GM19468 (cell line): Measurements from ENCODE around the gene SERPINA5.

Experiments
- ATAC-seq: cut with Tn5 transposase; IDR thresholded peaks from one replicate; pipeline ENCODE4 v1.9.1; 2021; ENCODE audit warnings: mild to moderate bottlenecking, moderate library complexity, moderate number of reproducible peaks; ENCODE audit not compliant: unreplicated experiment; ENCODE audit errors: extremely low read depth

The SERPINA5 gene

GRCh38 chr14:94548999-94549985, 31.9 kb upstream of the SERPINA5 start:
- no peak for ATAC-seq

GRCh38 chr14:94550041-94550440, 31.2 kb upstream of the SERPINA5 start:
- no peak for ATAC-seq

GRCh38 chr14:94555991-94556390, 25.2 kb upstream of the SERPINA5 start:
- ATAC-seq: no peak

- ATAC-seq: no peak
These were observed 23.9 kb upstream of the SERPINA5 start for GRCh38 chr14:94557327-94557726.

GRCh38 chr14:94558842-94559241, 22.4 kb upstream of the SERPINA5 start:
- ATAC-seq: no peak

GRCh38 chr14:94559638-94560290, 21.5 kb upstream of the SERPINA5 start:
- ATAC-seq: no peak

DNA sequence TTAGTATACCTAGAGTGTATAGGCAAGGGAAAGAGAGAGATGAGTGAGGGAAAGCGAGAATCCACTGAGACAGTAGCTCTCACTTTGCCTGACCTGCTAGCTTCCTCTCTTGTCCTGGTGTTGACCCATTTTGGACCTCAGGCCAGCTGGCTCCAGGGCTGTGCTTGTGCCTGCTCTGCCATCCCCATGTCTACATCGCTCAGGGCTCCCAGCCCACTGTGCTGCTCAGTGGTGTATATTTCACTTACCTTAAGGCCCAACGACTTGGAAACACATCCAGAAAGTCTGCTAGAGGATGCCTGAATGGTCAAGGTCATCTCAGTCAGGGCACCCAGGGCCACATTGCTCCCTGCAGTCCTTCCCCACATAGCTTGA, 20.9 kb upstream of the SERPINA5 start:
- no peak for ATAC-seq

DNA sequence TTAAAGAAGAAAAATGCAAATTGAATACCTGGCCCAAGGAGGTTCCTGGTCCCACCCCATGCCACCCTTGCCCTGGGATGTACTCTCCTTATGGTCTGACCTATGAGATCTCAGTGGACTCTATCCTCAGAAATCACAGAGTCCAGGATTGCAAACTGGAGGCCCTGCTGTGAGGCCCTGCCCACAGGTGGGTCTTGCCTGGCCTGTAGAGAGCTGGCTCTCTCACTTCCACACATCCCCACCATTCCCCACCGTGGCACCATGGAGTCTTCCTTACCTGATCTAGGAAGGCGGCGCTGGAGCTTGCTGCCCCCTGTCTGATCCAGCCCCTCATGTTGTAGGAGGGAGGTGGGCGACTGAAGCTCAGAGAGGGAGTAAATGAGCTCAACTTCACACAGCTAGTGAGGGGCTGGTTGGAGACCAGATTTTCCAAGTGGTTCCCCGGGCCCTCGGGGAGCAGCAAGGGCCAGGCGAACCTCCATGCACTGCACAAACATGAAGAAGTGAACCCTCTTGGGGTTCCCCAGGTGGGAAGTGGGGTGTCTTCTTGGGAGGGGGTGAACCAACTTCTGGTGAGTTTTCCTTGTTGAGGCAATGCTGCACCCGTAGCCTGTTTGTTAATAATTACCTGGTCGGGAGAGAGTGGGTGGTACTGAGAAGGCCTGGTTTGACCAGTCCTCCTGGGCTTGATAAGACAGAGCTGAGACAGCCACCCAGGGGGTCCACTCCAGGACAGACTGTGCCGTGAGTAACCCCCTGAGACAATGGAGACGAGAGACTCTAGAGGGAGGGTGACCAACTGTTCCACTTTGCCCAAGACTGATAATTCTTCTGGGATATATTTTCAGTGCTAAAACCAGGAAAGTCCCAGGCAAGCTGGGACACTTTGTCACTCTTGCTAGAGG, 20.2 kb upstream of the SERPINA5 start, which contains the start of gene SERPINA4:
SERPINA4 (plus strand) TSS at position 692 of the 905 bp plus-strand sequence. CDS start 2,041 bp downstream, outside the sequence.
- no peak for ATAC-seq

DNA sequence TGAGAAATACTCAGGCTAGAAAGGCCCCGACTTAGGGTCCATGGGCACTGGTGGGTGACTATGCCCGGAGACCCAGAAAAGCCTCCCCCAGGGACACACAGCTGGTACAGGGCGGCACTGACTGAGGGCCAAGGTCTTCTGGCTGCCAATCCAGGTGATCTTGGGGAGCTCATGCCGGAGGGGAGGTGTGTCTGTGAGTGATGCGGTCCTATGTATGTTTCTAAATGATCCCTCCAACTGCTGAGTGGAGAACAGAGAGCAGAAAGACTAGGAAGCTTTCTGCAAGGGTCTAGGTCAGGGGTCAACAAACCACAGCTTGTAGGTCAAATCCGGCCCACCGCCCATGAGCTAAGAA, 19.6 kb upstream of the SERPINA5 start:
- ATAC-seq: no peak

GRCh38 chr14:94562022-94562421, 19.2 kb upstream of the SERPINA5 start:
- no peak for ATAC-seq

DNA sequence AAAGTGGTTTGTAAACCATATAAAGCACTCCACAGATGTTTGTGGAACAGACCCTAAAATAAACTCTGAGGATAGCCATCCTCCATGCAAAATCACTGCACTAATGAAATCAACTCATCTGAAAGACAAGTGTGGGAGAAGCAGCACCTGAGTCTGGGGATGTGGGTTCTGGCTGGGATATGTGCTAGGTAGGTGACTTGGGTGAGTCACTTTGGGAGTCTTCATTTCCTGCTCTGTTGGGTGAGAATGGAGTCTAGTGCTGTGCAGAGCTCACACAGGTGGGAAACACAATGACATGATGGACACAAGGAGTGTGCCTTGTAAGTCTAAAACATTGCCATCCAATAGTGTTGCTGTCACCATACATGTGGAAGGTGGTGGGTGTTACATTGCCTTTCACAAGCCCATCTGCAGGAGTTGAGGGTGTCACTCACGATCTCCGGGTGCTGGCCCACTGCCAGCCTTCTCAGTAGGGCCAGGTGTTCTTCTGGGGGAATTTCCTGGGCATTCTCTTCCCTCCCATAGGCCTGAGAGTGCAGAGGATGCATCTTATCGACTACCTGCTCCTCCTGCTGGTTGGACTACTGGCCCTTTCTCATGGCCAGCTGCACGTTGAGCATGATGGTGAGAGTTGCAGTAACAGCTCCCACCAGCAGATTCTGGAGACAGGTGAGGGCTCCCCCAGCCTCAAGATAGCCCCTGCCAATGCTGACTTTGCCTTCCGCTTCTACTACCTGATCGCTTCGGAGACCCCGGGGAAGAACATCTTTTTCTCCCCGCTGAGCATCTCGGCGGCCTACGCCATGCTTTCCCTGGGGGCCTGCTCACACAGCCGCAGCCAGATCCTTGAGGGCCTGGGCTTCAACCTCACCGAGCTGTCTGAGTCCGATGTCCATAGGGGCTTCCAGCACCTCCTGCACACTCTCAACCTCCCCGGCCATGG, 18.0 kb upstream of the SERPINA5 start:
- no peak for ATAC-seq

- no peak for ATAC-seq
These were observed 16.8 kb upstream of the SERPINA5 start for GRCh38 chr14:94564381-94564780.

GRCh38 chr14:94568186-94568585, 13.0 kb upstream of the SERPINA5 start:
- no peak for ATAC-seq

- no peak for ATAC-seq
These were observed 11.7 kb upstream of the SERPINA5 start for GRCh38 chr14:94569381-94570001.

- ATAC-seq: no peak
These were observed 11.2 kb upstream of the SERPINA5 start for GRCh38 chr14:94570002-94570400.

DNA sequence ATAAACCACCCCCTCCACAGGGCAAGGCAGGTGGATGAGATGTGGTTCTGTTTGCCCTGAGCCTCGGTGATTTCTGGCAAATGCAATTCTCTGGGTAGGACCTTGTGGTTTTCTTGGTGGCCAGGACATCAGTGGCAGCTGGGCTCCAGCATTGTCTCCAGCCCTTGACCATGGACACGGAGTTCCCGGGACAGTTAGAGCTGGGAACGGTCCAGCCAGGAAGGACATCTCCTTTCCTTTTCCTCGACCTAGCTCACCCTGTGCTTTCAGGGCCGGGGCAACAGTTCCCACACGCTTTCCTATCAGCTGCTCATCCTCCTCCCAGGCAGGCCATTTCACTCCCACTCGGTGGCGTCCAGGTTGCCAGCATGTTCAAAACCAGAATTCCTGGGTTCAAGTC, 10.8 kb upstream of the SERPINA5 start:
- no peak for ATAC-seq

- no peak for ATAC-seq
These were observed 9.8 kb upstream of the SERPINA5 start for GRCh38 chr14:94571395-94571794.

GRCh38 chr14:94571950-94572349, 9.3 kb upstream of the SERPINA5 start:
- no peak for ATAC-seq
